Caco-2 (cell line): Measurements from ENCODE around the gene ZNF19. TPM values are rescaled to one million over a fixed set of nuclear protein-coding genes. Genes with fewer than 3 reads are reported as not detected.

ENCODE experiments used
- BruUV-seq: library from RNA; stranded (reverse); fragments of 400-500 nt; replicated peaks from 2 replicates; lab custom pipeline; 2021; lab: Mats Ljungman, UMichigan
- CTCF ChIA-PET: fragments of 300-600 bp; sonication (Branson Sonifier 250); formaldehyde crosslinking; loops from one replicate; lab custom pipeline; 2022; ENCODE audit warnings: antibody characterized with exemption; lab: Charles Lee
- POLR2A ChIA-PET: fragments of 300-600 bp; sonication (Branson Sonifier 250); formaldehyde crosslinking; loops from one replicate; lab custom pipeline; 2022; ENCODE audit warnings: antibody characterized with exemption; lab: Charles Lee
- DNase-seq, 2 experiments: peaks; one replicate each; pipeline versions ENCODE4 v3.0.0 to v3.0.0-alpha.2; 2020 to 2022
- H3K27me3 ChIP-seq: replicated peaks from 2 replicates; pipeline ENCODE4 v1.6.0; 2011; ENCODE audit warnings: low read length; ENCODE audit not compliant: control insufficient read depth, insufficient read depth
- H3K36me3 ChIP-seq: 2 replicates; pipeline ENCODE4 v1.5.1; 2011; ENCODE audit warnings: low read length; ENCODE audit not compliant: control insufficient read depth, insufficient read depth
- H3K4me1 ChIP-seq: fragments of 250-450 bp; sonication (Bioruptor Pico); 2 replicates; pipeline ENCODE4 v1.5.1; 2020; ENCODE audit warnings: mild to moderate bottlenecking
- H3K4me3 ChIP-seq: 2 replicates; pipeline ENCODE4 v1.5.1; 2011; ENCODE audit warnings: low read depth, mild to moderate bottlenecking, control low read depth, low read length
- H3K9me3 ChIP-seq: fragments of 250-450 bp; sonication (Bioruptor Pico); 2 replicates; pipeline ENCODE4 v1.5.1; 2020; ENCODE audit warnings: mild to moderate bottlenecking, moderate library complexity
- H3K27ac Mint-ChIP-seq: one replicate; pipeline ENCODE4 v1.8.0; 2022; ENCODE audit warnings: mixed read lengths; ENCODE audit not compliant: unreplicated experiment
- H3K27me3 Mint-ChIP-seq: one replicate; pipeline ENCODE4 v1.8.0; 2022; ENCODE audit warnings: mixed read lengths; ENCODE audit not compliant: insufficient read depth, unreplicated experiment
- H3K36me3 Mint-ChIP-seq: one replicate; pipeline ENCODE4 v1.8.0; 2022; ENCODE audit warnings: mild to moderate bottlenecking, mixed read lengths; ENCODE audit not compliant: insufficient read depth, unreplicated experiment
- H3K4me1 Mint-ChIP-seq: one replicate; pipeline ENCODE4 v1.8.0; 2022; ENCODE audit warnings: low read depth, mixed read lengths; ENCODE audit not compliant: unreplicated experiment
- H3K4me3 Mint-ChIP-seq: one replicate; pipeline ENCODE4 v1.8.0; 2022; ENCODE audit warnings: mild to moderate bottlenecking, moderate library complexity, mixed read lengths; ENCODE audit not compliant: unreplicated experiment
- H3K9me3 Mint-ChIP-seq: one replicate; pipeline ENCODE4 v1.8.0; 2022; ENCODE audit warnings: mixed read lengths; ENCODE audit not compliant: unreplicated experiment
- intact Hi-C: fragments of 100-400 bp; cut with micrococcal nuclease; formaldehyde crosslinking; loops from one replicate; pipeline ENCODE4 v1.10.0; 2022; ENCODE audit not compliant: unreplicated experiment
- total RNA-seq: library from RNA; stranded (reverse); gene quantifications from 2 replicates; pipeline ENCODE4 v1.2.3, GENCODE V29; 2022
- TF ChIP-seq, protein P1 (sequence below), 2 experiments: fragments of 200-600 bp in 1 of 2; IDR thresholded peaks; 1 replicate in 1 of 2; 2 replicates in 1 of 2; pipeline versions ENCODE4 v1.5.1 to v1.8.0; 2011 to 2022; ENCODE audit warnings: antibody characterized with exemption in 1 of 2, control low read depth in 1 of 2, inconsistent platforms in 1 of 2, low read depth in 1 of 2, low read length in 1 of 2, mild to moderate bottlenecking in 1 of 2, moderate library complexity in 1 of 2; ENCODE audit not compliant: insufficient read depth in 1 of 2, severe bottlenecking in 1 of 2, unreplicated experiment in 1 of 2

The ZNF19 gene
- total RNA-seq, 1 experiment from 2014 or later, result 5.1 TPM

DNA sequence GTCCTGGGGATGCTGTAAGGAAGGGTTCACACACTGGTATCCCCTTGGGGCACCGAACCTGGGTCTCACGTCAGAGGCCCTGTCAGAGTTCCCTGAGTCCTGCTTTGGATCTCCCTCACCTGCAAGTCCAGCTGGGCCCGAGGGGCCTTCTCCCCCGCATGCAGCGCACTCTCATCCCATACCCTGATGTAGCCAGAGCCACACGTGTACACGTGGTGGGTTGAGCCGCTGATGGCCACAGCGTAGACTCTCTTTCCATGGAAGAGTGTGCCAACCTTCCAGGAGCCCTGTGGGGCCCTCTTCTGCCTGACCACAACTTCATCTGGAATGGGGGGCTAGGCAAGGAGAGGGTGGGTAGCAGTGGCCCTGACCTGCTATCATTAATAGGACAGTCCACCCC, 57.1 kb downstream of the ZNF19 start:
- DNase-seq, result no peak
- Mint-ChIP-seq H3K27ac (no peak overlapping the region), H3K4me3 (no peak overlapping the region), H3K27me3 (peaks cover 6% of the 10 kb centered on the region), H3K4me1 (no peaks in the 10 kb centered on the region), H3K36me3 (no peaks in the 10 kb centered on the region), H3K9me3 (peaks cover 10% of the 10 kb centered on the region)
- no TSS peak for BruUV-seq
- ChIA-PET POLR2A (no interaction called here), CTCF (no interaction called here)
- Histone ChIP-seq H3K27me3 (peaks cover 1% of the 10 kb centered on the region), H3K4me3 (no peak overlapping the region), H3K4me1 (no peaks in the 10 kb centered on the region), H3K9me3 (peaks cover 9% of the 10 kb centered on the region), H3K36me3 (no peaks in the 10 kb centered on the region)
- intact Hi-C loops, result no loop called here
- TF ChIP-seq, protein P1, sequence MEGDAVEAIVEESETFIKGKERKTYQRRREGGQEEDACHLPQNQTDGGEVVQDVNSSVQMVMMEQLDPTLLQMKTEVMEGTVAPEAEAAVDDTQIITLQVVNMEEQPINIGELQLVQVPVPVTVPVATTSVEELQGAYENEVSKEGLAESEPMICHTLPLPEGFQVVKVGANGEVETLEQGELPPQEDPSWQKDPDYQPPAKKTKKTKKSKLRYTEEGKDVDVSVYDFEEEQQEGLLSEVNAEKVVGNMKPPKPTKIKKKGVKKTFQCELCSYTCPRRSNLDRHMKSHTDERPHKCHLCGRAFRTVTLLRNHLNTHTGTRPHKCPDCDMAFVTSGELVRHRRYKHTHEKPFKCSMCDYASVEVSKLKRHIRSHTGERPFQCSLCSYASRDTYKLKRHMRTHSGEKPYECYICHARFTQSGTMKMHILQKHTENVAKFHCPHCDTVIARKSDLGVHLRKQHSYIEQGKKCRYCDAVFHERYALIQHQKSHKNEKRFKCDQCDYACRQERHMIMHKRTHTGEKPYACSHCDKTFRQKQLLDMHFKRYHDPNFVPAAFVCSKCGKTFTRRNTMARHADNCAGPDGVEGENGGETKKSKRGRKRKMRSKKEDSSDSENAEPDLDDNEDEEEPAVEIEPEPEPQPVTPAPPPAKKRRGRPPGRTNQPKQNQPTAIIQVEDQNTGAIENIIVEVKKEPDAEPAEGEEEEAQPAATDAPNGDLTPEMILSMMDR (IDR thresholded peaks at IDR 0.05; ENCODE audit: insufficient read depth in 1 of 2, low read depth in 1 of 2, low read length in 1 of 2, severe bottlenecking in 1 of 2, unreplicated experiment in 1 of 2), result no peak

DNA sequence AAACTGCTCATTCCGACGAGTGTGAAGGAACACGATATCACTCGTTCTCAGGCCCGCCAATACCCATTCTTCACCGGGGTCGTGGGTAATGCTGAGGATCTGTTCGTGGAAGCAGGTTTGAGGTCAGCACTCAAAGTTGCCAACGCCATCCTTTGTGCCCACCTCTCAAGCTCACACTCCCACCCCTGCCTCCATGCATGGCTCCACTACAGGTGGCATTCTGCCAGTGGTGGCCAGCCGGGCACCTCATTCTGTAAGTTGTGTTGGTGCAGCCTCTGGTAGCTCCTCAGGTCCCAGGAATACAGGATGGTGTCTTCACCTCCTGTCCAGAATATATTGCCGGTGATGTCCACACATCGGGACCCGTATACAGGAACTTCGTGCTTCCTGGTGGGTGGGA, 57.9 kb downstream of the ZNF19 start:
- Mint-ChIP-seq H3K9me3 (peaks cover 10% of the 10 kb centered on the region), H3K27me3 (peaks cover 9% of the 10 kb centered on the region), H3K4me3 (no peak overlapping the region), H3K4me1 (no peaks in the 10 kb centered on the region), H3K36me3 (no peaks in the 10 kb centered on the region), H3K27ac (no peak overlapping the region)
- POLR2A ChIA-PET, result no interaction called here
- H3K36me3 ChIP-seq, result no peaks in the 10 kb centered on the region
- H3K27me3 ChIP-seq, result peaks cover 1% of the 10 kb centered on the region
- peaks cover 9% of the 10 kb centered on the region for H3K9me3 ChIP-seq
- CTCF ChIA-PET, result no interaction called here
- DNase-seq, result no peak
- TF ChIP-seq, protein P1 (IDR thresholded peaks at IDR 0.05; ENCODE audit: insufficient read depth in 1 of 2, low read depth in 1 of 2, low read length in 1 of 2, severe bottlenecking in 1 of 2, unreplicated experiment in 1 of 2), result no peak
- intact Hi-C loops, result no loop called here
- no peaks in the 10 kb centered on the region for H3K4me1 ChIP-seq
- H3K4me3 ChIP-seq, result no peak overlapping the region
- no TSS peak for BruUV-seq

DNA sequence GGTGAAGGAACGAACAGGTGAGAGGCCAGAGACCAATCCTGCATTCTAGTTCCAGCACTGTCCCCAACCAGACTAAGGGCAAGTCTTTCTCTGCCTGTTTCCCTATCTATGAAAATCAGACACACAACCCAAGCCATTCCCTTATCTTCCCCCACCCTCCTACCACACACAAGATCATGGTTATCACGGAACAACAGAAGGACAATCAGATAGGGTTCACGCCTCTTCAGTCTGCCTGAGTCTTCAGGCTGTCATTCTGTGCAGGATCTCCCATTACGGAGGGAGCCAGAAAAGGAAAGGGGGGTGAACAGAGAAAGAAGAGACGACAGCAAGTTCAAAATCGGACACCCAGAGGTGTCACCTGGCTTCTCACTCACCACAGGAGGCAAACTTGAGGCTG, 58.4 kb downstream of the ZNF19 start:
- Histone ChIP-seq H3K4me3 (no peak overlapping the region), H3K27me3 (peaks cover 1% of the 10 kb centered on the region), H3K4me1 (no peaks in the 10 kb centered on the region), H3K36me3 (no peaks in the 10 kb centered on the region), H3K9me3 (peaks cover 9% of the 10 kb centered on the region)
- H3K4me3 Mint-ChIP-seq, result no peak overlapping the region
- POLR2A ChIA-PET, result no interaction called here
- H3K4me1 Mint-ChIP-seq, result no peaks in the 10 kb centered on the region
- CTCF ChIA-PET, result no interaction called here
- H3K27ac Mint-ChIP-seq, result no peak overlapping the region
- no peak for DNase-seq
- H3K27me3 Mint-ChIP-seq, result peaks cover 9% of the 10 kb centered on the region
- peaks cover 10% of the 10 kb centered on the region for H3K9me3 Mint-ChIP-seq
- intact Hi-C loops, result no loop called here
- TF ChIP-seq, protein P1 (IDR thresholded peaks at IDR 0.05; ENCODE audit: insufficient read depth in 1 of 2, low read depth in 1 of 2, low read length in 1 of 2, severe bottlenecking in 1 of 2, unreplicated experiment in 1 of 2), result no peak
- BruUV-seq, result no TSS peak
- H3K36me3 Mint-ChIP-seq, result no peaks in the 10 kb centered on the region
